NB4 (cell line): ENCODE measurements around the gene RNF187.

Experiments
- CTCF ChIP-seq: IDR thresholded peaks from one replicate; pipeline ENCODE4 v1.5.1; 2012; ENCODE audit warnings: low read depth, low read length
- MAX ChIP-seq: IDR thresholded peaks from 2 replicates; pipeline ENCODE4 v1.6.1; 2011; ENCODE audit warnings: low read depth, low read length
- MYC ChIP-seq: IDR thresholded peaks from 2 replicates; pipeline ENCODE4 v1.6.1; 2011; ENCODE audit warnings: low read depth, low read length
- POLR2A ChIP-seq: IDR thresholded peaks from 2 replicates; pipeline ENCODE4 v1.6.1; 2011; ENCODE audit warnings: mild to moderate bottlenecking; ENCODE audit not compliant: insufficient read length; ENCODE audit errors: extremely low read depth

- TF ChIP-seq CTCF, result no peak
- TF ChIP-seq MYC, result no peak
- no peak for TF ChIP-seq POLR2A
- no peak for TF ChIP-seq MAX
Measured at GRCh38 chr1:228543396-228543795, 56.2 kb downstream of the RNF187 start.
